GM12878 (cell line): ENCODE measurements around the gene USP5. TPM values are rescaled to one million over a fixed set of nuclear protein-coding genes. Genes with fewer than 3 reads are reported as not detected.

Experiments used
- ATAC-seq: fragments of 200-7000 bp; cut with Tn5 transposase; 3 replicates; pipeline ENCODE4 v1.9.1; 2020; ENCODE audit warnings: mild to moderate bottlenecking, moderate library complexity
- BruUV-seq: library from RNA; stranded (reverse); fragments of 400-500 nt; replicated peaks from 2 replicates; lab custom pipeline; 2021; lab: Mats Ljungman, UMichigan
- CTCF ChIA-PET: fragments of 300-600 bp; sonication (Branson Sonifier 250); formaldehyde crosslinking; extraction: SDS; loops from one replicate; lab custom pipeline; 2021; ENCODE audit warnings: inconsistent platforms; lab: Yijun Ruan, JAX
- POLR2A ChIA-PET: fragments of 350-600 bp; formaldehyde crosslinking; extraction: SDS; loops from one replicate; lab custom pipeline; 2021; ENCODE audit warnings: inconsistent platforms; lab: Charles Lee
- RAD21 ChIA-PET: fragments of 300-600 bp; sonication (Branson Sonifier 250); formaldehyde crosslinking; loops from one replicate; lab custom pipeline; 2023; ENCODE audit warnings: antibody characterized with exemption; ENCODE audit not compliant: unreplicated experiment; lab: Charles Lee
- SMC1A ChIA-PET: fragments of 300-600 bp; sonication (Branson Sonifier 250); formaldehyde crosslinking; loops from one replicate; lab custom pipeline; 2023; ENCODE audit not compliant: unreplicated experiment, uncharacterized antibody; lab: Charles Lee
- DNase-seq: peaks from one replicate; pipeline ENCODE4 v3.0.0-alpha.2; 2011; ENCODE audit warnings: low read depth, low spot score
- FAIRE-seq: peaks from 3 replicates; lab custom pipeline; 2011; peaks lifted over from hg19 to GRCh38; lab: Jason Lieb, UNC
- H2AFZ ChIP-seq: 2 replicates; pipeline ENCODE4 v1.6.0; 2011; ENCODE audit warnings: low read depth, low read length, control low read depth; ENCODE audit not compliant: control insufficient read depth
- H3K27ac ChIP-seq: 2 replicates; pipeline ENCODE4 v1.5.1; 2011; ENCODE audit warnings: control low read depth; ENCODE audit not compliant: control insufficient read depth, insufficient read depth
- H3K27me3 ChIP-seq, 2 experiments: replicated peaks in 1 of 2; 2 replicates each; pipeline versions ENCODE4 v1.6.0 to v1.6.1; 2011; ENCODE audit warnings: low read length in 1 of 2; ENCODE audit not compliant: control insufficient read depth in 2 of 2, insufficient read depth in 2 of 2
- H3K36me3 ChIP-seq, 2 experiments: 2 replicates each; pipeline ENCODE4 v1.5.1; 2011; ENCODE audit warnings: low read length in 1 of 2; ENCODE audit not compliant: control insufficient read depth in 2 of 2, insufficient read depth in 2 of 2
- H3K4me1 ChIP-seq: 2 replicates; pipeline ENCODE4 v1.6.1; 2011; ENCODE audit warnings: mild to moderate bottlenecking, low read length, moderate library complexity, mixed read lengths; ENCODE audit not compliant: control insufficient read depth, insufficient read depth
- H3K4me2 ChIP-seq: 2 replicates; pipeline ENCODE4 v1.6.0; 2011; ENCODE audit warnings: control low read depth; ENCODE audit not compliant: control insufficient read depth, insufficient read depth
- H3K4me3 ChIP-seq: fragments of 200-600 bp; sonication (generic); 2 replicates; pipeline ENCODE4 v1.5.1; 2016
- H3K79me2 ChIP-seq: 2 replicates; pipeline ENCODE4 v1.6.0; 2011; ENCODE audit warnings: low read length; ENCODE audit not compliant: control insufficient read depth, insufficient read depth
- H3K9ac ChIP-seq: 2 replicates; pipeline ENCODE4 v1.8.0; 2011; ENCODE audit warnings: low read length, control low read depth, mixed read lengths; ENCODE audit not compliant: control insufficient read depth, insufficient read depth
- H3K9me3 ChIP-seq: replicated peaks from 3 replicates; pipeline ENCODE4 v1.5.1; 2011; ENCODE audit warnings: mild to moderate bottlenecking, low read length; ENCODE audit not compliant: control insufficient read depth, insufficient read depth
- H4K20me1 ChIP-seq: 2 replicates; pipeline ENCODE4 v1.6.0; 2011; ENCODE audit not compliant: control insufficient read depth, insufficient read depth
- BCL3 ChIP-seq: IDR thresholded peaks from 2 replicates; pipeline ENCODE4 v1.6.1; 2011; ENCODE audit warnings: borderline replicate concordance, low read depth, mild to moderate bottlenecking, moderate library complexity, low read length; ENCODE audit not compliant: insufficient read depth, poor library complexity, severe bottlenecking
- CREM ChIP-seq: IDR thresholded peaks from 2 replicates; pipeline ENCODE4 v1.6.1; 2014; ENCODE audit warnings: antibody characterized with exemption, low read depth
- SIN3A ChIP-seq: IDR thresholded peaks from 2 replicates; pipeline ENCODE4 v1.6.1; 2012; ENCODE audit warnings: low read depth, low read length, improper control_type of control experiment
- SUPT20H ChIP-seq: IDR thresholded peaks from 2 replicates; pipeline ENCODE4 v1.6.1; 2011; ENCODE audit warnings: low read depth, mild to moderate bottlenecking, low read length, moderate library complexity, borderline replicate concordance; ENCODE audit not compliant: control insufficient read depth
- ZNF274 ChIP-seq: IDR thresholded peaks from one replicate; pipeline ENCODE4 v1.8.0; 2011; ENCODE audit not compliant: insufficient read length, insufficient read depth
- ZSCAN29 ChIP-seq: fragments of 450-650 bp; IDR thresholded peaks from 2 replicates; pipeline ENCODE4 v1.6.1; 2017; ENCODE audit warnings: mild to moderate bottlenecking, moderate library complexity
- WGBS: methylation state at CpG from one replicate; pipeline ENCODE4 v1.1.6; 2016; ENCODE audit warnings: low lambda C conversion rate; ENCODE audit not compliant: insufficient replicate concordance, insufficient coverage; ENCODE audit errors: missing lambda C conversion rate; 5-methylcytosine and 5-hydroxymethylcytosine counted together
- in situ Hi-C: fragments of 300-500 bp; cut with MboI; formaldehyde crosslinking; loops from 9 replicates; pipeline ENCODE4 v1.14.3; 2018; ENCODE audit warnings: mixed read lengths
- intact Hi-C: fragments of 100-400 bp; cut with micrococcal nuclease; formaldehyde crosslinking; loops from one replicate; pipeline ENCODE4 v1.14.2; 2022; ENCODE audit not compliant: unreplicated experiment
- polyA plus RNA-seq, 11 experiments: library from polyadenylated mRNA; depleted of rRNA in 4 of 11; unstranded in 6 of 11; stranded (reverse) in 5 of 11; fragments of >200 nt; fragmentation: Nextera tagmentation in 4 of 11; fragmentation: Illumina TruSeq in 1 of 11; extraction: Ambion mirVana in 4 of 11; extraction: Trizol in 1 of 11; gene quantifications; 1 replicate in 1 of 11; 2 replicates in 10 of 11; pipeline versions ENCODE4 v1.2.1 to v1.2.3, GENCODE V29; 2011 to 2016; ENCODE audit warnings: inconsistent platforms in 2 of 11, missing spikeins in 2 of 11, low read depth in 1 of 11
- total RNA-seq, 4 experiments: library from RNA; depleted of rRNA in 3 of 4; stranded (reverse); fragments of >200 nt in 3 of 4; fragmentation: Illumina TruSeq in 1 of 4; extraction: Trizol in 1 of 4; gene quantifications; 2 replicates each; pipeline versions ENCODE4 v1.2.1 to v1.2.3, GENCODE V29; 2013 to 2021

Gene USP5
- total and polyA plus RNA-seq, 10 of the 15 experiments (the other 5 are each of a cell fraction or from before 2014, with no cell fraction given) = 2.5 to 124 (median 74.6) TPM

GRCh38 chr12:6818222-6818621 is 33.7 kb upstream of the USP5 start:
- DNase-seq (no peak), FAIRE-seq (no peak), ATAC-seq (no peak)
- TF ChIP-seq SIN3A (no peak), BCL3 (no peak), ZNF274 (no peak), SUPT20H (no peak), ZSCAN29 (no peak), CREM (no peak)
- RAD21 ChIA-PET = no interaction called here
- no TSS peak for BruUV-seq
- CTCF ChIA-PET = interaction anchor here (1.0 to 1.1 kb wide), 2 partner anchors 17 to 65 kb away, joined by 3 to 5 read pairs; partner anchors contain the start of gene MLF2
- Histone ChIP-seq H3K27ac (no peak overlapping the region), H3K9ac (no peak overlapping the region), H3K4me2 (no peak overlapping the region), H2AFZ (no peak overlapping the region), H3K4me3 (no peak overlapping the region), H3K79me2 (no peaks in the 10 kb centered on the region), H4K20me1 (no peaks in the 10 kb centered on the region), H3K9me3 (no peaks in the 10 kb centered on the region), H3K4me1 (no peaks in the 10 kb centered on the region; the same call in 1 of the 2 replicates), H3K27me3 (peaks cover 5 to 14% of the 10 kb centered on the region in 2 experiments), H3K36me3 (no peaks in the 10 kb centered on the region)
- intact Hi-C loops = no loop called here
- in situ Hi-C loops = no loop called here
- SMC1A ChIA-PET = no interaction called here
- POLR2A ChIA-PET = interaction anchor here (0.6 kb wide), 1 partner anchor 11 kb away, joined by 4 read pairs; no protein-coding TSS in a partner anchor
- WGBS = 63% methylated on average over 10 of the region's 10 CpGs
